Neural cell (in vitro differentiated cells): ENCODE results near the gene ACSM3. TPM values are rescaled to one million over a fixed set of nuclear protein-coding genes. Genes with fewer than 3 reads are reported as not detected.

Source experiments
- H2AFZ ChIP-seq: fragments of 200-600, 300-800 bp; sonication (generic), shearing (Covaris generic); 2 replicates; pipeline ENCODE4 v1.6.0; 2014; ENCODE audit warnings: low read depth, mild to moderate bottlenecking, antibody characterized with exemption, low read length, moderate library complexity
- H3F3A ChIP-seq: fragments of 200-600 bp; shearing (Covaris generic); 2 replicates; pipeline ENCODE4 v1.6.1; 2016; ENCODE audit warnings: mild to moderate bottlenecking, moderate library complexity, mixed read lengths, antibody characterized with exemption, low read length; ENCODE audit not compliant: insufficient read depth, poor library complexity, severe bottlenecking
- H3K27ac ChIP-seq: fragments of 200-600, 300-800 bp; sonication (generic), shearing (Covaris generic); 2 replicates; pipeline ENCODE4 v1.5.1; 2014; ENCODE audit warnings: mild to moderate bottlenecking, low read length, moderate library complexity
- H3K27me3 ChIP-seq: fragments of 300-800, 200-600 bp; sonication (generic), shearing (Covaris generic); 2 replicates; pipeline ENCODE4 v1.6.0; 2014; ENCODE audit warnings: mild to moderate bottlenecking, low read depth, low read length, moderate library complexity; ENCODE audit not compliant: insufficient read depth
- H3K36me3 ChIP-seq: fragments of 300-800, 200-600 bp; sonication (generic), shearing (Covaris generic); 2 replicates; pipeline ENCODE4 v1.5.1; 2014; ENCODE audit warnings: mild to moderate bottlenecking, antibody characterized with exemption, low read length, moderate library complexity; ENCODE audit not compliant: insufficient read depth
- H3K4me2 ChIP-seq: fragments of 300-800, 200-600 bp; sonication (generic), shearing (Covaris generic); 2 replicates; pipeline ENCODE4 v1.6.0; 2014; ENCODE audit warnings: mild to moderate bottlenecking, low read length
- H3K4me3 ChIP-seq: fragments of 300-800, 200-600 bp; sonication (generic), shearing (Covaris generic); 2 replicates; pipeline ENCODE4 v1.5.1; 2014; ENCODE audit warnings: mild to moderate bottlenecking, low read length, moderate library complexity
- H3K79me2 ChIP-seq: fragments of 200-600 bp; shearing (Covaris generic); replicated peaks from 2 replicates; pipeline ENCODE4 v1.6.0; 2014; ENCODE audit warnings: mild to moderate bottlenecking, low read length, moderate library complexity; ENCODE audit not compliant: insufficient read depth
- H3K9ac ChIP-seq: fragments of 300-800, 200-600 bp; sonication (generic), shearing (Covaris generic); 2 replicates; pipeline ENCODE4 v1.6.1; 2016; ENCODE audit warnings: mild to moderate bottlenecking, low read length, mixed read lengths
- H3K9me2 ChIP-seq: fragments of 200-600 bp; shearing (Covaris generic); 2 replicates; pipeline ENCODE4 v1.6.1; 2016; ENCODE audit warnings: mild to moderate bottlenecking, low read length, mixed read lengths; ENCODE audit not compliant: insufficient read depth
- H3K9me3 ChIP-seq: fragments of 200-600, 300-800 bp; sonication (generic), shearing (Covaris generic); 2 replicates; pipeline ENCODE4 v1.6.1; 2016; ENCODE audit warnings: mild to moderate bottlenecking, mixed run types, low read length, moderate library complexity, mixed read lengths
- H4K20me1 ChIP-seq: fragments of 200-600 bp; shearing (Covaris generic); 2 replicates; pipeline ENCODE4 v1.6.1; 2016; ENCODE audit warnings: mild to moderate bottlenecking, mixed run types; ENCODE audit not compliant: insufficient read depth
- EP300 ChIP-seq: fragments of 450-650 bp; conservative IDR thresholded peaks from 2 replicates; pipeline ENCODE4 v1.6.1; 2014; ENCODE audit warnings: antibody characterized with exemption, mild to moderate bottlenecking, moderate library complexity; ENCODE audit not compliant: poor library complexity, severe bottlenecking
- EZH2 ChIP-seq: fragments of 200-600, 300-800 bp; shearing (Covaris generic), sonication (generic); IDR thresholded peaks from 2 replicates; pipeline ENCODE4 v1.6.1; 2014; ENCODE audit warnings: antibody characterized with exemption, low read length, borderline replicate concordance, mild to moderate bottlenecking; ENCODE audit not compliant: insufficient read depth, poor library complexity, severe bottlenecking
- MXI1 ChIP-seq: fragments of 450-650 bp; conservative IDR thresholded peaks from 2 replicates; pipeline ENCODE4 v1.6.1; 2014; ENCODE audit warnings: antibody characterized with exemption, mild to moderate bottlenecking; ENCODE audit not compliant: poor library complexity, severe bottlenecking
- POLR2AphosphoS5 ChIP-seq: IDR thresholded peaks from 2 replicates; pipeline ENCODE4 v1.6.1; 2012
- RAD21 ChIP-seq: fragments of 450-650 bp; conservative IDR thresholded peaks from 2 replicates; pipeline ENCODE4 v1.6.1; 2014; ENCODE audit warnings: antibody characterized with exemption, mild to moderate bottlenecking, moderate library complexity
- SMC3 ChIP-seq: fragments of 450-650 bp; conservative IDR thresholded peaks from 2 replicates; pipeline ENCODE4 v1.6.1; 2014; ENCODE audit warnings: antibody characterized with exemption, mild to moderate bottlenecking, moderate library complexity; ENCODE audit not compliant: poor library complexity
- TAF1 ChIP-seq: IDR thresholded peaks from 2 replicates; pipeline ENCODE4 v1.6.1; 2012; ENCODE audit warnings: low read depth
- polyA plus RNA-seq: library from polyadenylated mRNA; depleted of rRNA; stranded (reverse); fragments of >200 nt; gene quantifications from 2 replicates; pipeline ENCODE4 v1.2.3, GENCODE V29; 2014
- TF ChIP-seq, protein P1 (sequence below): IDR thresholded peaks from 2 replicates; pipeline ENCODE4 v1.6.1; 2012; ENCODE audit warnings: borderline replicate concordance
- TF ChIP-seq, protein P2 (sequence below): fragments of 450-650 bp; IDR thresholded peaks from 2 replicates; pipeline ENCODE4 v1.5.1; 2014; ENCODE audit warnings: antibody characterized with exemption, mild to moderate bottlenecking, moderate library complexity; ENCODE audit not compliant: poor library complexity, severe bottlenecking

ACSM3 gene
- polyA plus RNA-seq, 1 donor from 2014 or later: 0.57 TPM

DNA sequence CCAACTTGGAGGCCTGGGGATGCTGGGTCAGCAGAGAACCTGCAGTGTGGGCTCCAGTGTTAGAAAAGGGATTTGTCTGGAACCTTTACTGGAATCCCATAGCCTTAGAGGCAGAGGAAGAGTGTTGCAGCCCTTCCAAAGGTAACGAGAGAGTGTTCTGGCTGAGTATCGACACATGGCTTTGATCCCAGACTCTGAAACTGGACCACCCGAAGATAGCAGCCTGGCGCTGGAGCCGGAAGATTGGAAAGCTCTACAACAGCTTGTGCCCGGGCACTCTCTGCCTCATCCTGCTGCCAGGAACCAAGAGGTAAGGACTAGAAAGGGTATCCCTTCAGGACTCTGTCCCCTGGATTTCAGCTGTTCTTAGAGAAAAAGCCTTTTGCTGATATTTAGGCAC lies 82.2 kb downstream of the ACSM3 start:
- Histone ChIP-seq H3K4me3 (no peak overlapping the region), H3K79me2 (no peaks in the 10 kb centered on the region), H3K9me3 (no peaks in the 10 kb centered on the region), H3K27ac (no peak overlapping the region), H3K9me2 (no peaks in the 10 kb centered on the region), H3K9ac (no peak overlapping the region), H3K4me2 (no peak overlapping the region), H3K36me3 (no peaks in the 10 kb centered on the region), H2AFZ (no peak overlapping the region), H3F3A (no peaks in the 10 kb centered on the region), H4K20me1 (no peaks in the 10 kb centered on the region), H3K27me3 (no peaks in the 10 kb centered on the region)
- TF ChIP-seq EP300 (no peak), EZH2 (no peak), RAD21 (no peak), MXI1 (no peak), TAF1 (no peak), POLR2AphosphoS5 (no peak), SMC3 (no peak)
- TF ChIP-seq, protein P1, sequence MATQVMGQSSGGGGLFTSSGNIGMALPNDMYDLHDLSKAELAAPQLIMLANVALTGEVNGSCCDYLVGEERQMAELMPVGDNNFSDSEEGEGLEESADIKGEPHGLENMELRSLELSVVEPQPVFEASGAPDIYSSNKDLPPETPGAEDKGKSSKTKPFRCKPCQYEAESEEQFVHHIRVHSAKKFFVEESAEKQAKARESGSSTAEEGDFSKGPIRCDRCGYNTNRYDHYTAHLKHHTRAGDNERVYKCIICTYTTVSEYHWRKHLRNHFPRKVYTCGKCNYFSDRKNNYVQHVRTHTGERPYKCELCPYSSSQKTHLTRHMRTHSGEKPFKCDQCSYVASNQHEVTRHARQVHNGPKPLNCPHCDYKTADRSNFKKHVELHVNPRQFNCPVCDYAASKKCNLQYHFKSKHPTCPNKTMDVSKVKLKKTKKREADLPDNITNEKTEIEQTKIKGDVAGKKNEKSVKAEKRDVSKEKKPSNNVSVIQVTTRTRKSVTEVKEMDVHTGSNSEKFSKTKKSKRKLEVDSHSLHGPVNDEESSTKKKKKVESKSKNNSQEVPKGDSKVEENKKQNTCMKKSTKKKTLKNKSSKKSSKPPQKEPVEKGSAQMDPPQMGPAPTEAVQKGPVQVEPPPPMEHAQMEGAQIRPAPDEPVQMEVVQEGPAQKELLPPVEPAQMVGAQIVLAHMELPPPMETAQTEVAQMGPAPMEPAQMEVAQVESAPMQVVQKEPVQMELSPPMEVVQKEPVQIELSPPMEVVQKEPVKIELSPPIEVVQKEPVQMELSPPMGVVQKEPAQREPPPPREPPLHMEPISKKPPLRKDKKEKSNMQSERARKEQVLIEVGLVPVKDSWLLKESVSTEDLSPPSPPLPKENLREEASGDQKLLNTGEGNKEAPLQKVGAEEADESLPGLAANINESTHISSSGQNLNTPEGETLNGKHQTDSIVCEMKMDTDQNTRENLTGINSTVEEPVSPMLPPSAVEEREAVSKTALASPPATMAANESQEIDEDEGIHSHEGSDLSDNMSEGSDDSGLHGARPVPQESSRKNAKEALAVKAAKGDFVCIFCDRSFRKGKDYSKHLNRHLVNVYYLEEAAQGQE: no peak
- TF ChIP-seq, protein P2, sequence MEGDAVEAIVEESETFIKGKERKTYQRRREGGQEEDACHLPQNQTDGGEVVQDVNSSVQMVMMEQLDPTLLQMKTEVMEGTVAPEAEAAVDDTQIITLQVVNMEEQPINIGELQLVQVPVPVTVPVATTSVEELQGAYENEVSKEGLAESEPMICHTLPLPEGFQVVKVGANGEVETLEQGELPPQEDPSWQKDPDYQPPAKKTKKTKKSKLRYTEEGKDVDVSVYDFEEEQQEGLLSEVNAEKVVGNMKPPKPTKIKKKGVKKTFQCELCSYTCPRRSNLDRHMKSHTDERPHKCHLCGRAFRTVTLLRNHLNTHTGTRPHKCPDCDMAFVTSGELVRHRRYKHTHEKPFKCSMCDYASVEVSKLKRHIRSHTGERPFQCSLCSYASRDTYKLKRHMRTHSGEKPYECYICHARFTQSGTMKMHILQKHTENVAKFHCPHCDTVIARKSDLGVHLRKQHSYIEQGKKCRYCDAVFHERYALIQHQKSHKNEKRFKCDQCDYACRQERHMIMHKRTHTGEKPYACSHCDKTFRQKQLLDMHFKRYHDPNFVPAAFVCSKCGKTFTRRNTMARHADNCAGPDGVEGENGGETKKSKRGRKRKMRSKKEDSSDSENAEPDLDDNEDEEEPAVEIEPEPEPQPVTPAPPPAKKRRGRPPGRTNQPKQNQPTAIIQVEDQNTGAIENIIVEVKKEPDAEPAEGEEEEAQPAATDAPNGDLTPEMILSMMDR: no peak

DNA sequence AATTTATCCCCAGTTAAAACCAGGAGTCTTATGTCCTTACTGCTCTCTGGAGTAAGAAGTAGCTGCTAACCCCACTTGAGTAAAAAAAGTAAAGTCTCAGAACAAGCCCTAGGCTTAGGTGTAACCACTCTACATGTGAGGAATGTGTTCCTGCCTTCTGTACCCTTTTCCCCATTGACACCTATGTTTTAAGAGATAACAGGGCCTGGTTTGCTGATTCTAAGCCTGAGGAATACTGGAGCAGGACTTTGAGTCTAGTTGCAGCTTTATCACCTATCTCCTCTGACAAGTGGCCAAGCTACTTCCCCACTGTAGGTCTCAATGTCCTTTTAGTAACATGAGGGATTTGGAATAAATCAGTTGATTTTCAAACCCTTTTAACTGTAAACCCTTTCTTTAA lies 82.7 kb downstream of the ACSM3 start:
- TF ChIP-seq POLR2AphosphoS5: no peak
- no peak for TF ChIP-seq RAD21
- TF ChIP-seq, protein P2: no peak
- TF ChIP-seq TAF1: no peak
- TF ChIP-seq, protein P1: no peak
- no peak for TF ChIP-seq MXI1
- H3K4me3 ChIP-seq: no peak overlapping the region
- no peaks in the 10 kb centered on the region for H3K9me3 ChIP-seq
- no peak overlapping the region for H3K27ac ChIP-seq
- no peaks in the 10 kb centered on the region for H3K9me2 ChIP-seq
- no peak overlapping the region for H3K4me2 ChIP-seq
- no peaks in the 10 kb centered on the region for H3K36me3 ChIP-seq
- H3K27me3 ChIP-seq: no peaks in the 10 kb centered on the region
- no peaks in the 10 kb centered on the region for H3F3A ChIP-seq
- no peak overlapping the region for H2AFZ ChIP-seq
- no peak overlapping the region for H3K9ac ChIP-seq
- H3K79me2 ChIP-seq: no peaks in the 10 kb centered on the region
- H4K20me1 ChIP-seq: no peaks in the 10 kb centered on the region
